ENCODE data around the gene NUDT22. TPM values are rescaled to one million over a fixed set of nuclear protein-coding genes. Genes with fewer than 3 reads are reported as not detected.

Gene NUDT22, protein sequence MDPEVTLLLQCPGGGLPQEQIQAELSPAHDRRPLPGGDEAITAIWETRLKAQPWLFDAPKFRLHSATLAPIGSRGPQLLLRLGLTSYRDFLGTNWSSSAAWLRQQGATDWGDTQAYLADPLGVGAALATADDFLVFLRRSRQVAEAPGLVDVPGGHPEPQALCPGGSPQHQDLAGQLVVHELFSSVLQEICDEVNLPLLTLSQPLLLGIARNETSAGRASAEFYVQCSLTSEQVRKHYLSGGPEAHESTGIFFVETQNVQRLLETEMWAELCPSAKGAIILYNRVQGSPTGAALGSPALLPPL
- 8.7 and 9.8 TPM in 2 replicates for polyA plus RNA-seq

DNA sequence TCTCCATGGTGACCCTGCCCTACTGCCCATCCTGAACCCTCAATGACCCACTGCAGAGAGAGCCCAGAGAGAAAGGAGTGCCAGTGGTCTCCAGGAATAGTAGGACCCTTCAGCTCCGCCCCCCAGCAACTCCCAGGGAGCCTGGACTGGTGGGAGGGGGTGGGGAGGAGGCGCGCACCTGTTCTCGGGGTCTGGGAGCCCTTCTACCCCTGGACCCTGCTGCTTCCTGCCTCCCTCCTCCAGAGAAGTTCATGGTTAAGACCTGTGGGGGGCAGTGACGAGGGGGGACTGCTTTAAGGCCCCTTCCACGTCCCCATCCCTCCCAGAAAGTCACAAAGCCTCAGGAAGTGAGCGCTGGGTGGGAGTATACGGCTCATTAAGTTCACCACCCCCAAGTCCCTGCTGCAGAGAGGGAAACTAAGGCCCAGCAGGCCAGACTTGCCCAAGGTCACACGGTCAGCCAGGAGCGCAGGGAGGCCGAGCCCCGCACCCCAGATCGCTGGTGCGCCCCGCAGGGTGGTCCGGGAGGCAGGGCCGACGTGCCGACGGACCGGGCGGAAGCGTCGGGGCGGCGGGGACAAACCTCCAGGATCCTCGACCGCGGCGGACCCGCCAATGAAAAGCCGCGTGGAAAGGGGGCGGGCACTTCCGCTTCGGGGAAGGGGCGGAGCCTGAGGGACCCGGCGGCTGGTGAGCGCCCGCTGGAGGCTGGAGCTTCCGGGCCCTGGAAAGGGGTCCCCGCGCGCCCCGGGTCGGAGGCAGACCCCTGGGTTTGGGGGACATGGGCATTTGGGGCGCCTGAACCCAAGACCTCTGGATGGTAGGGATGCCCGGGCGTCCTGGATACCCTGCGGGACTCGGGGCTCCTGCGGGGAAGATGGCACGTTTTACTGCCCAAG lies at the start of gene NUDT22, which contains the start of gene TRPT1:
TSS of gene NUDT22 (plus strand) at position 667 of the 899 bp plus-strand sequence. CDS start 379 bp downstream, outside the sequence.
TSS of gene TRPT1 (minus strand) at position 579 of the 899 bp plus-strand sequence. CDS start at position 253, 326 bp downstream.

DNA sequence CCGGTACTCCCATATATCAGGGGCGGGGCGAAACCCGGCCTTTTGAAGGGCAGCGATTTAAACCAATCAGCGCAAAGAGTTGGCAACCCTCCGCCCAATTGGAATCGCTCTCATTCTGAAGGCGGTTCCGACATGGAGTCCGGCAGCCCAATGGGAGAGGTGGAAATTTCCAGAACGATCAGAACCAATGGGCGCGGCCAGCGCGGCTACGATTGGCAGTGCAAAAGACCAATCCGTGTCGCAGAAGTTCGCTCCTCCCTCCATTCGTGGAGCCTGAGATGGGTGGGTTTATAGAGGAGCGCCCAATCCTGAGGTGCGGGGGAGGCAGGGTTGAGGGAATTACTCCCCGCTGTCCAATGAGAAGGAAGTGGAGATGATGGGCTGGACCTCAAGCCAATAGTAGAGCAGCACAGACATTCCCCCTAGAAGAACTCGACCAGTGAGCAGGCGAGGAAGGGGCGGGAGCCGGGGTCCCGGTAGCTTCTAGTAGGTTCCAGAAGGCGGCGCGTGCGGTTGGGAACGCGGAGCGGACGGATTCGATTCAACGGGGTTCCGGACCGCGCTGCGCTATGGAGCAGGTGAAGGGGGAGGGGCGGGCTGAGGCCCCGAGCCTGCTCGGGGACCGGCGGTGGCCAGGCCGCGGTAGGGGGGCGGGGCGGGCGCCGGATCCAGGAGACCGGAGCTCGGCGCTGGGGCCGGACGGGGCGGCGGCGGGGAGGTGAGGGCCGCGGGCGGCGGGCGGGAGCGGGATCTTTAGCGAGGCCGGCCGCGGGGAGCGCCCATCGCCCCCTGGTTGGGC lies 40.2 kb upstream of the NUDT22 start, which contains the start of gene STIP1:
TSS of gene STIP1 (plus strand) at position 479 of the 799 bp plus-strand sequence. CDS start at position 570, 91 bp downstream.

GRCh38 chr11:64206457-64207255 lies 19.4 kb upstream of the NUDT22 start, which contains the start of gene FERMT3:
TSS of gene FERMT3 (plus strand) at chr11:64206721. CDS start at chr11:64207365, 644 bp downstream.

GRCh38 chr11:64230171-64230984 lies 4.3 kb downstream of the NUDT22 start, which contains the start of gene DNAJC4:
TSS of gene DNAJC4 (plus strand) at chr11:64230548. CDS start at chr11:64230855, 307 bp downstream.

GRCh38 chr11:64233913-64234586 lies 8.0 kb downstream of the NUDT22 start, which contains the start of gene VEGFB:
TSS of gene VEGFB (plus strand) at chr11:64234584. CDS start at chr11:64234834, 250 bp downstream.

DNA sequence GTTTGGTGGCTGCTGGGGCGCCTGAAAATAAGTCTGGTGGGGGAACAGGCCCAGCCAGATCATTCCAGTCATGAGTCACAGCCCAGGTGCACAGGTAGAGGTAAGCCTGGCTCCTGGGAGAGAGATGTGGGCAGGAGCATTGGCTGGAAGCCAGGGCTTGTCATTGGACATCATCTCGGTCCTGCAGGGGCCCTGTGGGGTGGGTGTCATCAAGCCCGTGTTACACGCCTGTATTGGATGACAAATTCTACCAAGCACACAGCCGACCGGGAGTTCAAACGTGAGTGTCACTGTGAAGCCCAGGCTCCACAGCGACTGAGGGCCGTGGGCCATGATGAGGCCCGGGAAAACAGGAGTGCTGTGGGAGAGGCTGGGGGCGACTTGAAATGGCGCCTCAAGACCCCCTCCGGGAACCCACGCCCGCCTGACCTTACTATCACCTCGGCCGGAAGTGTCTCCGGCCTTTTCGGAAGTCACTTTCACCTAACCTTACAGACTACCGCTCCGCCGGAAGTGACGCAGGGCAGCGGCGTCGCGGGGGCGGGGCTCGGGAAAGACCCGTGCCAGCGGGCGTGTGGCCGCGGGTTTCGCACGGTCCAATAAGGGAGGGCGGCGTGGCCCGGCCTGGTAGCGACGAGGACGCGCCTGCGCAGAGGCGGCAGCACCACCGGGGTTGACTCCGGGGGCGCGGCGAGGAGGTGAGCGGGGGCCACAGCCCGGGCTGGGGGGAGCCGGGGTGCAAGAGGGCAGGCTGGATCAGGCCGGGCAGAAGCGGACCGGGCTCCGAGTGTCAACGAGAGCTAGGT lies 14.6 kb downstream of the NUDT22 start, which contains the start of gene FKBP2:
TSS of gene FKBP2 (plus strand) at position 661 of the 806 bp plus-strand sequence. CDS start 1,293 bp downstream, outside the sequence.

DNA sequence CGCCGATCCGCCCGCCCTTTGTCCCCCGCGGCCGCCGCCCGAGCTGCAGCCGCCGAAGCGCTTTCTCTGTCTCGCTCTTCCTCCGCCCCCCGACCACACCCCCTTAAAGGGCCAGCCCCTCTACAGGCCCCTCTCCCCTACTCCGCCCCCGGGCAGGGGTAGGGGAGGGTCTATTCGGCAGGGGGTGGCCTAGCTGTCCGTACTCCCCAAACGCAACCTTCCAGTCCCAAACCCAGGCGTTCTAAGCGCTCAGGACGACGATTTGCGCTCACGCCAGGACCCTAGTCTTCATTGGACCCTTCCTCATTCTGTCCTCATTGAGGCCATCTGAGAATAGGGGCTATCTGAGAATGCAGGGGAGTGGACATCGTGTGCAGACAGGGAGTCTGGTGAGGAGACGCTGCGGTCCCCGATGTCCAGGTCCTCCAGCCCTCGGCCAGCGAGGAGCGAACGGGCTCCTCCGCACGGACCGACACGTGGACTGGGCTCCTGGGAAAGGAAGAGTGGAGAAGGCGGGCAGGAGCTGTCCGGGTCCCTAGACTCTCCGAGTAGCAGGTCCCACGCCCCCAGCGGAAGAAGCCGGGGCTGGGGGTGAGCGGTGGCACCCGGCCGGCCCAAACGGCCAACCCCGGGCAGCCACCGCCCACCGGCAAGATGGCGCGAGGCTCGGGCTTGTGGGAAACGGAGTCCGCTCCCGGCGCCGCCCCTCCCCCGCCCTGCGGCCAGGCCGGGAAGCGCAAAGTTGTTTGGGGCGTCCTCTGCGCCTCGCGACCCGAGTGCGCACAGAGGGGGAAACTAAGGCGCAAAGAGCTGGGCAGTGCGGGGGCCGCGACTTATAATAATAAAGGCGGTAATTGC lies 21.0 kb downstream of the NUDT22 start, which contains the start of gene PPP1R14B:
TSS of gene PPP1R14B (minus strand) at position 73 of the 858 bp plus-strand sequence. CDS start 270 bp downstream, outside the sequence.

GRCh38 chr11:64251016-64251752 lies 25.1 kb downstream of the NUDT22 start, which contains the start of gene PLCB3:
TSS of gene PLCB3 (plus strand) at chr11:64251530. CDS start at chr11:64251650, 120 bp downstream.

Other genes starting within 250 kb of the NUDT22 start
- gene OTUB1, start 239.8 kb upstream of the NUDT22 start, polyA plus RNA-seq, result 56.4 and 106 TPM in 2 replicates
- 0.59 TPM in 1 of 2 replicates, not detected in the other for gene FLRT1, start 190.3 kb upstream of the NUDT22 start, polyA plus RNA-seq
- gene MACROD1, start 60.2 kb upstream of the NUDT22 start, polyA plus RNA-seq, result 1.9 TPM in 1 of 2 replicates, not detected in the other
- gene STIP1, start 40.1 kb upstream of the NUDT22 start, polyA plus RNA-seq, result 43.6 and 47.9 TPM in 2 replicates
- not detected in 2 replicates for gene FERMT3, start 19.6 kb upstream of the NUDT22 start, polyA plus RNA-seq
- 15.5 and 43.1 TPM in 2 replicates for gene TRPT1, start 88 bp upstream of the NUDT22 start, polyA plus RNA-seq
- 8.8 and 9.0 TPM in 2 replicates for gene DNAJC4, start 4.3 kb downstream of the NUDT22 start, polyA plus RNA-seq
- gene VEGFB, start 8.3 kb downstream of the NUDT22 start, polyA plus RNA-seq, result 9.3 and 11.2 TPM in 2 replicates
- gene FKBP2, start 14.8 kb downstream of the NUDT22 start, polyA plus RNA-seq, result 387 and 624 TPM in 2 replicates
- 25.5 and 42.6 TPM in 2 replicates for gene PPP1R14B, start 20.7 kb downstream of the NUDT22 start, polyA plus RNA-seq
- gene PLCB3, start 25.3 kb downstream of the NUDT22 start, polyA plus RNA-seq, result 6.8 and 9.9 TPM in 2 replicates
- 9.3 and 18.9 TPM in 2 replicates for gene BAD, start 58.4 kb downstream of the NUDT22 start, polyA plus RNA-seq
- 4.4 and 8.0 TPM in 2 replicates for gene GPR137, start 59.6 kb downstream of the NUDT22 start, polyA plus RNA-seq
- 0.17 TPM in 1 of 2 replicates, not detected in the other for gene KCNK4, start 65.0 kb downstream of the NUDT22 start, polyA plus RNA-seq
- not detected in 2 replicates for gene CATSPERZ, start 74.1 kb downstream of the NUDT22 start, polyA plus RNA-seq
- 2.4 and 7.9 TPM in 2 replicates for gene ESRRA, start 79.2 kb downstream of the NUDT22 start, polyA plus RNA-seq
- 247 and 261 TPM in 2 replicates for gene TRMT112, start 91.3 kb downstream of the NUDT22 start, polyA plus RNA-seq
- gene PRDX5, start 91.8 kb downstream of the NUDT22 start, polyA plus RNA-seq, result 352 and 367 TPM in 2 replicates
- gene CCDC88B, start 113.9 kb downstream of the NUDT22 start, polyA plus RNA-seq, result not detected in 2 replicates
- 0.46 and 0.67 TPM in 2 replicates for gene RPS6KA4, start 132.9 kb downstream of the NUDT22 start, polyA plus RNA-seq